Heart left ventricle (tissue), 13 donors: ENCODE data around the gene TACC2.

Source experiments
- POLR2A ChIP-seq, 2 donors: fragments of 450-650 bp; IDR thresholded peaks; one replicate each; pipeline ENCODE4 v1.6.1; 2017; ENCODE audit warnings: antibody characterized with exemption in 2 of 2, mild to moderate bottlenecking in 2 of 2, moderate library complexity in 2 of 2
- TF ChIP-seq, protein P1 (sequence below), 12 donors: fragments of 200-600 bp; sonication (generic) in 4 of 12; IDR thresholded peaks; one replicate each; pipeline versions ENCODE4 v1.5.0 to v1.8.0; 2018 to 2022; ENCODE audit warnings: antibody characterized with exemption in 12 of 12, mild to moderate bottlenecking in 5 of 12
- donor health status: ischemic (EF 13 %, LVEDD 7.1; RV severe dilation, severe dysfunction).
- donor health status: DM: no; HTN: yes; CAD: no.
- donor health status: DM: no; HTN: no; CAD: no.
- donor health status: ischemic (EF 25% LVEDD 6.9; RV normal size, moderate dysfunction).
- donor health status: ischemic (EF 25% LVEDD 5.7; RV mildly dilated, moderate dysfunction).
- donor health status: ischemic (EF 35%, LVEDD 5.7; RV mildly dilated, moderate dysfunction).
- donor health status: nonischemic (EF 11% LVEDD 7.7; RV severe dilation, severe dysfunction).
- donor health status: DM: yes; HTN: yes; CAD: no.
- donor health status: PGD.
- donor health status: ischemic (EF 29% LVEDD 5.4; RV normal size, mild dysfunction).
- donor health status: nonischemic (EF 23%, LVEDD 6.1; RV moderate dilation, normal function).

DNA sequence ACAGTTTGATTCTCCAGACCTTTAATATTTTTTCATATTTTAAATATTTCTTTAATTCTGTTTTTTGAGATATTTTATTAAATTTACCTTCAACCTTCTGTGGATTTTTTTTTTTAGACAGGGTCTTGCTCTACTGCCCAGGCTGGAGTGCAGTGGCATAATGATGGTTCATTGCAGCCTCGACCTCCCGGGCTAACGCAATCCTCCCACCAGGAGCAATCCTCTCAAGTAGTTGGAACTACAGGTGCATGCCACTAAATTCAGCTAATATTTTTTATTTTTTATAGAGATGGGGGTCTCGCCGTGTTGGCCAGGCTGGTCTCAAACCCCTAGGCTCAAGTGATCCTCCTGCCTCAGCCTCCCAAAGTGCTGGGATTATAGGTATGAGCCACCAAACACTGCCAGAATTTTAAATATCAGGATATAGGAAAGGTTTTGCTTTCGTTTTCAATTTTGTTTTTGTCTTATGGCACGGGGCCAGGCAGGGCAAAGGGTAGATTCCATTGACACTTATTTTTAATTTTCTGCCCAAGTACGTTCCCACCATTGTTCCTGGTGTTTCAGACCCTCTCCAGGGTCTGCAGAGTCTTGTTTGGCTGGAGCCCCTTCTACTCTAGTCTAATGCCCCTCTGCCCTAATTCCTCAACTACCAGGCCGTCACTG lies 1.2 kb downstream of the TACC2 start:
- no peak for TF ChIP-seq POLR2A (IDR thresholded peaks at IDR 0.05)
- TF ChIP-seq, protein P1, sequence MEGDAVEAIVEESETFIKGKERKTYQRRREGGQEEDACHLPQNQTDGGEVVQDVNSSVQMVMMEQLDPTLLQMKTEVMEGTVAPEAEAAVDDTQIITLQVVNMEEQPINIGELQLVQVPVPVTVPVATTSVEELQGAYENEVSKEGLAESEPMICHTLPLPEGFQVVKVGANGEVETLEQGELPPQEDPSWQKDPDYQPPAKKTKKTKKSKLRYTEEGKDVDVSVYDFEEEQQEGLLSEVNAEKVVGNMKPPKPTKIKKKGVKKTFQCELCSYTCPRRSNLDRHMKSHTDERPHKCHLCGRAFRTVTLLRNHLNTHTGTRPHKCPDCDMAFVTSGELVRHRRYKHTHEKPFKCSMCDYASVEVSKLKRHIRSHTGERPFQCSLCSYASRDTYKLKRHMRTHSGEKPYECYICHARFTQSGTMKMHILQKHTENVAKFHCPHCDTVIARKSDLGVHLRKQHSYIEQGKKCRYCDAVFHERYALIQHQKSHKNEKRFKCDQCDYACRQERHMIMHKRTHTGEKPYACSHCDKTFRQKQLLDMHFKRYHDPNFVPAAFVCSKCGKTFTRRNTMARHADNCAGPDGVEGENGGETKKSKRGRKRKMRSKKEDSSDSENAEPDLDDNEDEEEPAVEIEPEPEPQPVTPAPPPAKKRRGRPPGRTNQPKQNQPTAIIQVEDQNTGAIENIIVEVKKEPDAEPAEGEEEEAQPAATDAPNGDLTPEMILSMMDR (IDR thresholded peaks at IDR 0.05) = no peak
